G401 (cell line): ENCODE results near the gene UFC1. TPM values are rescaled to one million over a fixed set of nuclear protein-coding genes. Genes with fewer than 3 reads are reported as not detected.

Source experiments
- DNase-seq: peaks from one replicate; pipeline ENCODE4 v3.0.0-alpha.2; 2015; ENCODE audit warnings: low spot score
- in situ Hi-C: cut with HindIII; loops from 2 replicates; pipeline ENCODE4 v1.10.0; 2016; ENCODE audit warnings: low sequenced_read_pairs, mixed read lengths
- total RNA-seq: library from RNA; depleted of rRNA; stranded (reverse); fragments of >200 nt; shearing (Covaris generic); gene quantifications from 2 replicates; pipeline ENCODE4 v1.2.3, GENCODE V29; 2014; rRNA removed

The UFC1 gene
- total RNA-seq, 1 experiment from 2014 or later, result 70.8 TPM

DNA sequence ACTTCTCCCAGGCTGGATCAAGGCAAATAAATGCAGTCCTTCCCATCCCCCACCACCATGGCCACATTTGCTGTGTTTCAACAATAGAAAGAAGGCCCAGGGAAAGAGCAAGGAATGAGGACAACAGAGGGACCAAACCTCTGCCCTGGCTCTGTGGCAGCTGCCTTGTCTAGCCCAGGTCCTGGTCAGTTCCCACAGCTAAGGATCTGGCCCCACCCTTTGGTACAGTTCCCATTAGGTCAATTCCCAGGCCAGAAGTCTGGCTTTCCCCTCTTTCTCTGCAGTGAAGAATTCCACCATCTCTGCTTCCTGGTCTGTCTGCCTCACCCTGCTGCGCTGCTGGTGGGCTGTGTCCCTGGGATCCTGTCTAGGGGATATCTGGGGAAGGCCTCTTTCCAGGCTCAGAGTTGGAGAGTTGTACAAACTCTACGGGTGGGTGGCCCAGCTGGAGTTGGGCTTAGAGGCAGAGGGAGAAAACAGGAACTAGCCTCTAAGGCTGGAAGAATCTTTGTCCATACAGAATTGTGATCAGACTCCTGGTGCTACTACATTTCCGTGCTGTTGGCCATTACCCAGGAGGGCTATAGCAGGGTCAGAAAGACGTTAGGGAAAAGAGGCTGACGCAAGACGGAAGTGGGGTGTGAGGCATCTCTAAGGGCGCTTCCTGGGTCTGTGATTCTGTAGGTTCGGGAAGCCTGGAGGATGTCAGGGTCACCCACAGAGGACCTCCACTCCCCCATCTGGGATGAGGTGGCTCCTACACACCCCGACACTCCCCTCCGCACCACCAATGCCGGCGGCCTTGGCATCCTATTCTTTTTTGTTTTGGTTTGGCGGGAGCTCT lies 47.4 kb downstream of the UFC1 start:
- in situ Hi-C loops, result loop anchor here (25.0 kb wide), 1 partner anchor 186 kb away; no protein-coding TSS in a partner anchor

DNA sequence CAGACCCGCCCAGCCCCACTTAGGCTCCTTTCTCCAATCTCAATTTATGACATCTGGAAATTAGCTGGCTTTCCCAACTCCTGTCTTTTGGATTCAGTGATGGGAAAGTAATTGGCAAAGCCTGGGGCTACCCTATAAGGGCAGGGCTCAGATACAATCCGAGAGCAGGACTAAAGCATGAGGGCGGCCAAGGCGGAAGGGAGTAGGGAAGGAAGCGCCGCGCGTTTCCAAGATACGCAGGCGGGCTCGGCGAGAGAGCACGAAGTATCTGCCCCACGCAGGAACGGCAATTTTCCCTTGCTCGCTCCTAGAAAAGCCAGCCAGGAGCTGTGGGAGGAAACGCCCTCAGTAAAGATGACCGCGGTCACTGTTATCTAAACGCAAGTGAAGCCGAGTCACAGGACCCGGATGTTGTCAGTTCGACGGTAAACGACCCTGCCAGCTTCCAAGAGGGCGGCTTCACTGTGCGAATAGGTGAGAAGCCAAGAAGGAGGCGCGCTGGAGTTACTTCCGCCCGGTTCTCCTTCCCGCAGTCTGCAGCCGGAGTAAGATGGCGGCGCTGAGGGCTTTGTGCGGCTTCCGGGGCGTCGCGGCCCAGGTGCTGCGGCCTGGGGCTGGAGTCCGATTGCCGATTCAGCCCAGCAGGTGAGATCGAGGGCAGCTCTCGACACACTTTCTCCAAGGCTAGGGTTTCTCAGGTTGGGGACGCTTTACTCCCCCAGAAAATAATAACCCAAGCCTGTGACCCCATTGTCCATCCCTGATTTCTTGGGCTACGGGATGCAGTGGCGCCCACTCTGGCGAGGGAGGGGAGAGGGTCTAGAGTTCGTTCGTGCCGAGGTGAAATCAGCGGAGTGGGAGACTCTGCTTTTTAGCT lies 48.3 kb downstream of the UFC1 start, which contains the start of gene NDUFS2:
Gene NDUFS2 (plus strand): TSS at position 532 of the 877 bp plus-strand sequence. CDS start 19 bp downstream, at position 551.
- peak; percentile 99 for DNase-seq
- in situ Hi-C loops, result loop anchor here (25.0 kb wide), 1 partner anchor 185 kb away; no protein-coding TSS in a partner anchor

More for the DNA sequence above, 47.4 kb downstream of the UFC1 start:
- DNase-seq, result no peak

DNA sequence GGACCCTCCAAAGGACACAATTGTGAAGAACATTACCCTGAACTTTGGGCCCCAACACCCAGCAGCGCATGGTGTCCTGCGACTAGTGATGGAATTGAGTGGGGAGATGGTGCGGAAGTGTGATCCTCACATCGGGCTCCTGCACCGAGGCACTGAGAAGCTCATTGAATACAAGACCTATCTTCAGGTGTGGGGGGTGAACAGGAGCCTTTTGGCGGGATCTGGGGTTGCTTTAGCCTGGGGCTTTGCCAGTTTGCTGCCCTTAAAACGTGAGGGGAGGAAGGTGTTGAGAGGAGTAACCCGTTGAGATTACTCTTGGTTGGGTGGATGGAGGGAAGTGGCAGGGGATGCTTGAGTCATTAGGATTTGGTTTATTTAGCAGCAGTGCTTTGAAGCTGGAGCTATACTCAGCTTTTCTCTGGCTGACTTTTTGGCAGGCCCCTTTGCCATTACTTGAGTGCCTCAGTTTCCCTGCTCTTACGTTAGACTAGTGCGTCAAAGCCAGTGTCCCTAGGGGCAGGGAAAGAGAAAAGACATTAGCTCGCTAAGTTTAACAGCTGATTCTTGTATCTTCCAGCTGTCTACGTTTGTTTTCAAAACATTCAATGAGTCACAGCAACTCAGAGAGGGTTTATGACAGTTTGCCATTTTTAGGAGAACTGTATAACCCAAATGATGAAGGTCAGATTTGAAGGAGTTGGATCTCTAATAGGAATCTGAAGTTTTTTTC lies 52.8 kb downstream of the UFC1 start:
- DNase-seq, result no peak
- in situ Hi-C loops, result loop anchor here (25.0 kb wide), 1 partner anchor 181 kb away; no protein-coding TSS in a partner anchor

DNA sequence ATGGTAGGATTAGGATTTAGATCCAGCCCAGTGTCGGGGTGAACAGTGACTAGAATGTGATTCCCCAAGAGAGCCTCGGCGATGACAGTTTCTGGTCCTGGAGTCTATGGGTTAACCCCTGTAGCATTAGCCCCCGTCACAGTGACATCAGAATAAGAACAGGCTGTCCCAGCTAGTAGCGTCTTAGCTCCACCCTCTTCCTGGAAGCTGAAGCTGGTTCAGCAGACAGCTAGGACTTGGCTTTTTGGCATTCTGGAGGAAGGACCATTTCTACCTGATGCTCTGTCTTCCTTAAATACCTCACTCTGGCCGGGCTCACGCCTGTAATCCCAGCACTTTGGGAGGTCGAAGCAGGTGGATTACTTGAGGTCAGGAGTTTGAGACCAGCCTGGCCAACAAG lies 53.4 kb downstream of the UFC1 start:
- in situ Hi-C loops, result loop anchor here (25.0 kb wide), 1 partner anchor 180 kb away; no protein-coding TSS in a partner anchor
- DNase-seq, result no peak

Other genes with a start within 250 kb of the UFC1 start
- not detected in 2 replicates for gene ITLN2, start 199.2 kb upstream of the UFC1 start, total RNA-seq
- 47.6 and 60.7 TPM in 2 replicates for gene F11R, start 132.8 kb upstream of the UFC1 start, total RNA-seq
- gene TSTD1, start 115.0 kb upstream of the UFC1 start, total RNA-seq, result not detected in 2 replicates
- gene USF1, start 108.0 kb upstream of the UFC1 start, total RNA-seq, result 95.1 and 108 TPM in 2 replicates
- 0.10 TPM in 1 of 2 replicates, not detected in the other for gene ARHGAP30, start 84.1 kb upstream of the UFC1 start, total RNA-seq
- gene NECTIN4, start 64.4 kb upstream of the UFC1 start, total RNA-seq, result 0.80 and 2.4 TPM in 2 replicates
- 6.3 and 7.1 TPM in 2 replicates for gene KLHDC9, start 55.6 kb upstream of the UFC1 start, total RNA-seq
- gene PFDN2, start 35.9 kb upstream of the UFC1 start, total RNA-seq, result 17.5 and 20.8 TPM in 2 replicates
- gene NIT1, start 35.9 kb upstream of the UFC1 start, total RNA-seq, result 19.4 and 22.3 TPM in 2 replicates
- 22.9 and 48.1 TPM in 2 replicates for gene DEDD, start 21.3 kb upstream of the UFC1 start, total RNA-seq
- gene USP21, start 5.5 kb downstream of the UFC1 start, total RNA-seq, result 3.3 and 8.3 TPM in 2 replicates
- 22.7 and 27.2 TPM in 2 replicates for gene PPOX, start 12.4 kb downstream of the UFC1 start, total RNA-seq
- gene B4GALT3, start 23.5 kb downstream of the UFC1 start, total RNA-seq, result 19.4 and 27.9 TPM in 2 replicates
- 0.43 and 0.95 TPM in 2 replicates for gene ADAMTS4, start 45.1 kb downstream of the UFC1 start, total RNA-seq
- gene NDUFS2, start 48.4 kb downstream of the UFC1 start, total RNA-seq, result 215 and 238 TPM in 2 replicates
- 0.49 TPM in 1 of 2 replicates, not detected in the other for gene FCER1G, start 61.3 kb downstream of the UFC1 start, total RNA-seq
- not detected in 2 replicates for gene APOA2, start 69.7 kb downstream of the UFC1 start, total RNA-seq
- gene TOMM40L, start 72.1 kb downstream of the UFC1 start, total RNA-seq, result 24.2 and 37.4 TPM in 2 replicates
- not detected in 2 replicates for gene NR1I3, start 84.2 kb downstream of the UFC1 start, total RNA-seq
- gene PCP4L1, start 104.8 kb downstream of the UFC1 start, total RNA-seq, result not detected in 2 replicates
- gene MPZ, start 156.0 kb downstream of the UFC1 start, total RNA-seq, result 0.68 TPM in 1 of 2 replicates, not detected in the other
- 342 and 386 TPM in 2 replicates for gene SDHC, start 160.4 kb downstream of the UFC1 start, total RNA-seq
- not detected in 2 replicates for gene CFAP126, start 213.9 kb downstream of the UFC1 start, total RNA-seq